Muscle of arm (tissue), 12 donors: ENCODE measurements around the gene THADA. TPM values are rescaled to one million over a fixed set of nuclear protein-coding genes. Genes with fewer than 3 reads are reported as not detected.
"Not testable (repeated sequence)": the region's sequence is repeated elsewhere in the genome, so short reads cannot be mapped to it uniquely, and the experiment has no call there.

ENCODE experiments used
- DNase-seq: peaks from one replicate; pipeline ENCODE4 v3.0.0-alpha.2; 2013
- polyA plus RNA-seq, 12 donors: library from polyadenylated mRNA; unstranded; fragments of 120-200 nt; gene quantifications; one replicate each; pipeline ENCODE4 v1.2.1, GENCODE V29; 2013; ENCODE audit not compliant: insufficient read length in 12 of 12

The THADA gene
- polyA plus RNA-seq, 12 donors = 15.4 to 40.4 (median 21.8) TPM; not detected in 1

DNA sequence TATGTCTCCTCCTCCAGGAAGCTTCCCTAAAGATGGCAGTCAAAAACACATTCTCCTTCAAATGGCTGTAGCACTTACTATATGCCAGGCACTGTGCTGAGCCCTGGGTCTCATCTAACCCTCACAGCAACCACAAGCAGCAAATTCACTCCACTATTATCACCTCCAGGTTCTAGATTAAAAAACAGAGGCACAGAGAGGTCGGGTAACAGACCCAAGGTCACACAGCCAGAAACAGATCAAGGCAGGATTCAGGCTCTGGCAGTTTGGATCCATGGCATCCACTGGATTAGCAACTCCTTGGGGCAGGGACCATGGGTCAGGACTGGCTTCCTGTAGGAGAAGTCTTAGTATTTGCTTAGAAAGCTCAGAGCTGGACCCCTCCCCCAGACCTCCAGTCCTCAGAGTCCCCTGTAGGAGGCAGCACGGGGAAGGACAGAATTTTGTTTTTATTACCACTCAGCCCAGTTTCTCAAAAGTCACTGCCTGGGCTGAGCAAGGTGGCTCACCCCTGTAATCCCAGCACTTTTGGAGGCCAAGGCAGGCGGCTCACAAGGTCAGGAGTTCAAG lies 403.8 kb downstream of the THADA start:
- no peak for DNase-seq

DNA sequence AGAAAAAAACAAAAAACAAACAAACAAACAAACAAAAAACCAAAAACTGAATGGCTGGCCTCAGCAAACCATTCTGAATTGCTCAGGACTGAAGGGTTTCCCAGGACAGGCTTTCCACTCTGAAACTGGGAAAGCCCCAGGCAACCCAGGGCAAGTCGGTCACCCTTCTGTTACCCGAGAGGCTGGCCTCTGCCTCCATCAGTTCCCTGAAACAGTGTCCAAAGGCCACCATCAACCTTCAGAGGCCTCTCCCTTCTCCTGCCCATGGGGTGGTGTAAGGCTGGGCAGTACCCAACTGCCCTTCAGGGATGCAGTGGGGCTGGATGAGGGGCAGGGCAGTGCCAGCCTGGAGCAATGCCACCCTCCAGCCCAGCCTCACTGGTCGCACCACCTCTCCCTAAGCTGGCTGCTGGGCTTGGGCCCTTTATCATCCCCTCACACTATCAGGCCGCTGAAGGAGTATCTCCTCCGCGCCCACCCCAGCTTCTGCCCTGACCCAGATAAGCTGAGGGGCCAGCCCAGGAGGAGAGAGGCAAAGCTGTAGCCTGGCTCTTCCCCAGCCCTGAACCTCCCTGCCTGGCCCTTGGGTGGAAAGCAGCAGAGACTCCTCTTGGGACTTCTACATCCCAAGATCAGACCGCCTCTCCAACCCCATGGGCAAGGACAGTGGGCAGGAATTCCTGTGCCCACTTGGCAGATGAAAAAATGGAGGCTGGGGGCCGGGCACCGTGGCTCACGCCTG lies 405.4 kb downstream of the THADA start:
- DNase-seq = no peak

DNA sequence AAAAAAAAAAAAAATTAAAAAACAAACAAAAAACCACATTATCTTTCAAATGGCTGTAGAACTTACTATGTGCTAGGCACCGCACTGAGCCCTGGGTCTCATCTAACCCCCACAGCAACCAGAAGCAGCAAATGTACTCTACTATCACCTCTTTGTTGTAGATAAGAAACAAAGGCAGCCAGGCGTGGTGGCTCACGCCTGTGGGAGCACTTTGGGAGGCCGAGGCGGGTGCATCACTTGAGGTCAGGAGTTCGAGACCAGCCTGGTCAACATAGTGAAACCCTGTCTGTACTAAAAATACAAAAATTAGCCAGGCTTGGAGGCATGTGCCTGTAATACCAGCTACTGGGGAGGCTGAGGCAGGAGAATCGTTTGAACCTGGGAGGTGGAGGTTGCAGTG lies 406.0 kb downstream of the THADA start:
- not testable (repeated sequence) for DNase-seq

DNA sequence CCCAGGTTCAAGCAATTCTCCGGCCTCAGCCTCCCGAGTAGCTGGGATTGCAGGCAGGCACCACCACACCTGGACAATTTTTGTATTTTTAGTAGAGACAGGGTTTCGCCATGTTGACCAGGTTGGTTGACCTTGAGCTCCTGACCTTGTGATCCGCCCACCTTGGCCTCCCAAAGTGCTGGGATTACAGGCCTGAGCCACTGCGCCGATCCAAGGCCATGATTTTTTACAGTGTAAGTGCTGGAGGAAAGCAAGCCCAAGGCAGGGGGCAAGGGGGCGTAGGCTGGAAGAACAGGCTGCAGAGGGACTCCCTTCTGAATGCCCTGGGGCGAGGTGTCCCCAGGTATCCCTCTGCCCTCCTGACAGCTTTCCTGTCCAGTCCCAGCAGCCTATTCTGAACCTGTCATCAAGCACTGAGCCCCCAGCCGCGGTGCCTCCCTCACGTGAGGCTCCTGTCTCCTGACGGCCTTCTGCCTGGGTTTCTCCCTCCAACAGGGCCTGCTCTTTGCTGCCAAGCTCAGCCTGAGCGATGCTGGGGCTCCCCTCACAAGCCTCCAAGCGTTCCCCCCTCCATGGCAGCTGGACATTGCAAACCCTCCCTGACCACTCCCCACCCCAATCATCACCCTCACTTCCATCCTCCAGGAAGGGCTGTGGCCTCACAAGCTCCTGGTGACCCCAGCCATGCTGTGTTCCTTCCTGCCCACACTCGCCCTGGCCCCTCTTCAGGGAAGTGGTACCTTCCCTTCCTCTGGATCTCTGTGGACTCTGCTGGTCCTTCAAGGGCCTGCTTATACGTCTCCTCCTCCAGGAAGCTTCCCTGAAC lies 407.1 kb downstream of the THADA start:
- no peak for DNase-seq

DNA sequence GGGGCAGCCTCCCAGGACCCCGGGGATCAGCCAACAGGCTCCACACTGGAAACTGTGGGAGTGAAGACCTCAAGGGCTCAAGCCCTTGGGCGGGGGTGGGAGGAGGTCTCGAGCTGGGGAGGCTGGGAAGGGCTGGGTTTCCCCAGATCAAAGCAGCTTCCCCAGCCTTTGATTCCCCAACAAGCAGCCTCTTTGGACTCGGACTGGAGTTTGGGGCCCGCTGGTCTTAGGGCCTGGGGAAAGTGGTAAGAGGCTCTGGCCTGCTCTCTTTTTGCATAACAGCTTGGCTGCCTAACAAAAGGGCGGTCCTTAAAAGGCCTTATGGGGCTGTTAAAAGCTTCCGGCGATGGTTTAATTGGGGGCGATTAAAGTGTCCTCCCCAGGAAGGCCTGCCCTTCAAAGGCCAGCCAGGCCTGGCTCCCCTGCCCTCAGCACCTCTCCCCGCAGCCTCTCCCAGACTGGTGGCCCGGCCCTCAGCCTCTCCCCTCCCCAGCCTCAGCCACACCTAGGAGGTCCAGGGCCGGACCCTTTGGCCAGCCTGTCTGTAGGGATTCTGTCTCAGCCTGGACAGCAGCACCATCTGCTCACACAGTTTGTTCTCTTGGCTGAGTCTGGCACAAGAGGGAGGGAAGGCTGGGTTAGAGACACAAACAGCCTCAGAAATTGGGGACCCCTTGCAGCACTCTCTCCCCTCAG lies 409.0 kb downstream of the THADA start:
- no peak for DNase-seq

DNA sequence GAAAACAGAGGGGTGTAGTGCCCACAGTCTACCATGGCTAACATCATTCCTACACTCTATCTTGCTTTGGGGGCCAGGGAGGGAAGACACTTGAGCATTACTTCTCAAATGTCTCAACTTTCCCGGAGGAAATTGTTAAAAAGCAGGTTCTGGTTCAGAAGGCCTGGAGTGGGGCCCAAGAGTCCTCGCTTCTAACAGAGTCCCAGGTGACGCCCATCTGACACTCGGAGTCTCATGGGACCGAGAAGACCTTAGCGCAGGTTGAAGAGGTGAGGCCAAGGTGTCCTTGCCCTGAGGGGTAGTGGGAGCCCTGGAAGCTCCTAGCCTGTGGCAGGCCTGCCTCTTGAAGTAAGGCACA lies 409.5 kb downstream of the THADA start:
- no peak for DNase-seq

DNA sequence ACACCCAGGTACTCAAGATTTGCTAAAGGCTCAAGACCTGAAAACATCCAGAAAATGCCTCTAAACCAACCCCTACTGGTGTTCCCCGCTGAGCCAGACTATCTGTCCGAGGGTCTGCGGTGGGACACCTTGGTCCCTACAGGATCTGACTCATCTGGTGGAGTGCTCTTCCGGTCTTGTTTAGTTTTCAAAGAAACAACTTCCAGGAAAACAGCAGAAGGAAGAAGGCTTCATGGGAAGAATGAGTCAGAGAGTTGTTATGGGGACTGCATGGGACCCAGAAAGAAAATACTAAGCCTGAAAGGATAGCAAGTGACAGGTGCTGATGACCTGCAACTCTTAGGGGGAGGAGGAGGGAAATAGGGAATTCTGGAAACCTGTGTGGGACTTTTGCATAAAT lies 410.7 kb downstream of the THADA start:
- no peak for DNase-seq

DNA sequence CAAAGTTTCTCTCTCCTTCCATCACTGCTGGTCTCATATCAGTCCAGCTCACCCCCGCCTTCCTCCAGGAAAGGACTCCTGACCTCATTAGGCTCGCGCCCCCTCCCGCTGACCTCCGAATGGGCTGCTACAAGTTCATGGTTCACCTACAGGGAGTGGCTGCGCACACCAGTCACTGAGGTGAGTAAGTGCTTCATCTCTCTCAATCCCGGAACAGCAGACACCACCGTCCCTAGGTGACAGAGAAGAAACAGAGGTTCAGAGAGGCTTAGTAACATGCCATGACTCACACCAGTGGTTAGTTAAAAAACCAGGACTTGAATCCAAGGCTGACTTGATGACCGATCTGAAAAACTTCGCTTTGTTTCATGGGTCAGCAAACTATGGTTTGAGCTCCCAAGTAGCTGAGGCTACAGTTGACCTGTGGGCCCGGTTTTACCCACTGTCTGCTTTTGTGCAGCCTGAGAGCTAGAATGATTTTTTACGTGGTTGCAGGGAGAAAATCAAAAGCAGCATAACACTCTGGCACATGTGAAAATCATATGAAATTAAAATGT lies 411.4 kb downstream of the THADA start:
- no peak for DNase-seq

DNA sequence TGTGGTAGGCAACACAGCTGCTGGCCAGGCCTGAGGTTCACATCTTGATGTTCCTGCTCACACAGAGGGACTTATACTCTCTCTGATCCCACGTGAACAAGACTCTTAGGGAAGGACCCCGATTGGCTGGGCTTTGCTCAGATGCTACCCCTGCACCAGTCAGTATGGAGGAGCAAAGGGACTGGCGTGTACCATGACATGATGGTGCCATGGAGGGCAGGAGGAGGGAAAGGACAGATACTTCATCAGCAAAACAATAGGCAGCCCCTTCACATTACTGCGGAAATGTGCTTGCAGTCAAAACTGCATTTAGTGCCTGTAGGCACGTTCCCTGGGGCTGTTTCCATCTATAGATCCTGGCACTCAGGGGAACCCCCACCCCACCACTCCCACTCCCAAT lies 412.1 kb downstream of the THADA start:
- DNase-seq = no peak

DNA sequence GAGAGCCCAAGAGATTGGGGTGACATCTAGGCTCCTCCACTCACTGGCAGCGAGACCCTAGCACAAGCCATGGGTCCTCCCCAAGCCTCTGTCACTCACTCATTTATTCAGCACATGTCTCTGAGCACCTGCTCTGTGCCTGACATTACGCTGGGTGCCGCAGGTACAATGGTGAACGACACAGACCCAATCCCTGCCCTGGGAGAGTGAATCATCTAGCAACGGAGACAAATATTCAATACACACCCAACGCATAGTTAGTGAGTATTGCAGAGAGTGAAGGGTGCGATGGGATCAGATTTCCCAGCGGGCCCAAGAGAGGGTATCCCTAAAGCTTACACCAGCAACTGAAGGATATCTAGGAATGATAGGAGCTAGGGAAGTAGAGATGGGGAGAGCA lies 414.9 kb downstream of the THADA start:
- no peak for DNase-seq

Other genes with a start within 250 kb of the THADA start
- gene PLEKHH2, start 41.2 kb upstream of the THADA start, polyA plus RNA-seq = 10 to 100 TPM in 3 of 12 donors, 1 to 10 TPM in 8, not detected in 1; 5.3 to 37.4 (median 6.9) TPM
- gene C1GALT1C1L, start 80.4 kb upstream of the THADA start, polyA plus RNA-seq = 1 to 10 TPM in 10 of 12 donors, not detected in 2; 1.0 to 1.9 (median 1.5) TPM
- gene DYNC2LI1, start 178.0 kb upstream of the THADA start, polyA plus RNA-seq = 10 to 100 TPM in 11 of 12 donors, not detected in 1; 12.4 to 49.2 (median 22.3) TPM
- gene ABCG5, start 242.8 kb upstream of the THADA start, polyA plus RNA-seq = under 1 TPM in 8 of 12 donors, not detected in 4; 0.05 to 0.16 (median 0.10) TPM
- under 1 TPM in 9 of 12 donors, not detected in 3; 0.01 to 0.19 (median 0.08) TPM for gene ABCG8, start 242.9 kb upstream of the THADA start, polyA plus RNA-seq